K562 (cell line): ENCODE measurements around the gene THAP12. TPM values are rescaled to one million over a fixed set of nuclear protein-coding genes. Genes with fewer than 3 reads are reported as not detected.
A peak's percentile ranks its signal among the peaks of the same experiment; 100 is the strongest.

Experiments used
- ASH1L ChIP-seq: fragments of 450-650 bp; IDR thresholded peaks from 2 replicates; pipeline ENCODE4 v1.6.1; 2018; ENCODE audit warnings: borderline replicate concordance, mild to moderate bottlenecking, low read depth; ENCODE audit not compliant: partially characterized antibody
- BACH1 ChIP-seq: fragments of 200-800 bp; sonication (Bioruptor generic); IDR thresholded peaks from 2 replicates; pipeline ENCODE4 v1.6.1; 2016; ENCODE audit warnings: missing genetic modification characterization, missing compliant biosample characterization
- DPF2 ChIP-seq: fragments of 450-650 bp; IDR thresholded peaks from 2 replicates; pipeline ENCODE4 v1.6.1; 2016
- ESRRA ChIP-seq: fragments of 450-650 bp; IDR thresholded peaks from 2 replicates; pipeline ENCODE4 v1.6.1; 2014; ENCODE audit warnings: low read depth, mild to moderate bottlenecking, moderate library complexity, borderline replicate concordance
- FOXA3 ChIP-seq, 2 experiments: fragments of 450-650 bp in 1 of 2; sonication (generic) in 1 of 2; formaldehyde crosslinking; IDR thresholded peaks in 1 of 2; conservative IDR thresholded peaks in 1 of 2; 2 replicates each; pipeline versions ENCODE4 v1.4.0 to v1.8.0; 2020 to 2022; ENCODE audit warnings: mild to moderate bottlenecking in 2 of 2, missing genetic modification reagents in 1 of 2
- HDAC1 ChIP-seq, 2 experiments: fragments of 450-650 bp; IDR thresholded peaks; 2 replicates each; pipeline ENCODE4 v1.6.1; 2016 to 2017; ENCODE audit warnings: inconsistent platforms in 1 of 2, mild to moderate bottlenecking in 1 of 2, moderate library complexity in 1 of 2
- HIVEP1 ChIP-seq: fragments of 250-450 bp; sonication (Bioruptor Pico); IDR thresholded peaks from 2 replicates; pipeline ENCODE4 v1.4.0; 2020; ENCODE audit warnings: mild to moderate bottlenecking
- IFI16 ChIP-seq: fragments of 250-450 bp; sonication (Bioruptor Pico); IDR thresholded peaks from 2 replicates; pipeline ENCODE4 v2.1.2; 2022; ENCODE audit warnings: mild to moderate bottlenecking, inconsistent platforms
- JUND ChIP-seq, 2 experiments: IDR thresholded peaks; 2 replicates in 1 of 2; 3 replicates in 1 of 2; pipeline ENCODE4 v1.6.1; 2011; ENCODE audit warnings: borderline replicate concordance in 2 of 2, low read depth in 2 of 2, low read length in 2 of 2, improper control_type of control experiment in 1 of 2, missing biosample characterization in 1 of 2, missing genetic modification characterization in 1 of 2, missing genetic modification reagents in 1 of 2
- MCM5 ChIP-seq: fragments of 450-650 bp; IDR thresholded peaks from 2 replicates; pipeline ENCODE4 v1.6.1; 2016; ENCODE audit warnings: low read depth
- MTA2 ChIP-seq: fragments of 450-650 bp; IDR thresholded peaks from 2 replicates; pipeline ENCODE4 v1.6.1; 2016; ENCODE audit warnings: low read depth
- NFE2 ChIP-seq: IDR thresholded peaks from 2 replicates; pipeline ENCODE4 v1.6.1; 2014; ENCODE audit warnings: antibody characterized with exemption, low read depth
- NONO ChIP-seq, 2 experiments: fragments of 200-400 bp in 1 of 2; fragments of 450-650 bp in 1 of 2; formaldehyde crosslinking in 1 of 2; IDR thresholded peaks; 2 replicates each; pipeline ENCODE4 v1.6.1; 2017; ENCODE audit warnings: low read depth in 2 of 2, mild to moderate bottlenecking in 2 of 2, moderate library complexity in 2 of 2, low read length in 1 of 2
- NR3C1 ChIP-seq: sonication (generic); formaldehyde crosslinking; IDR thresholded peaks from 2 replicates; pipeline ENCODE4 v1.8.1; 2022; ENCODE audit warnings: missing genetic modification reagents
- PHF20 ChIP-seq: fragments of 450-650 bp; IDR thresholded peaks from 2 replicates; pipeline ENCODE4 v1.6.1; 2018; ENCODE audit not compliant: partially characterized antibody
- POU5F1 ChIP-seq: fragments of 150-350 bp; IDR thresholded peaks from 2 replicates; pipeline ENCODE4 v1.6.1; 2014; ENCODE audit warnings: borderline replicate concordance, low read length, low read depth, mild to moderate bottlenecking; ENCODE audit not compliant: partially characterized antibody
- ZBTB17 ChIP-seq: fragments of 450-650 bp; formaldehyde crosslinking; IDR thresholded peaks from 2 replicates; pipeline ENCODE4 v1.4.0; 2020; ENCODE audit warnings: mild to moderate bottlenecking
- ZNF174 ChIP-seq: fragments of 250-450 bp; sonication (Bioruptor Pico); IDR thresholded peaks from 2 replicates; pipeline ENCODE4 v1.4.0; 2020; ENCODE audit warnings: mild to moderate bottlenecking
- ZNF583 ChIP-seq: fragments of 250-450 bp; sonication (Bioruptor Pico); IDR thresholded peaks from 2 replicates; pipeline ENCODE4 v1.4.0; 2020
- ZZZ3 ChIP-seq: fragments of 450-650 bp; IDR thresholded peaks from 2 replicates; pipeline ENCODE4 v1.6.1; 2016; ENCODE audit warnings: antibody characterized with exemption, mild to moderate bottlenecking, moderate library complexity
- polyA plus RNA-seq, 8 experiments: library from polyadenylated mRNA; depleted of rRNA in 4 of 8; stranded (reverse) in 5 of 8; unstranded in 3 of 8; fragments of >200 nt; fragmentation: Nextera tagmentation in 2 of 8; fragmentation: Illumina TruSeq in 1 of 8; extraction: Ambion mirVana in 2 of 8; extraction: Trizol in 1 of 8; gene quantifications; 2 replicates each; pipeline versions ENCODE4 v1.2.1 to v1.2.3, GENCODE V29; 2011 to 2014; ENCODE audit warnings: inconsistent platforms in 1 of 8, missing spikeins in 1 of 8
- total RNA-seq, 7 experiments: library from RNA; depleted of rRNA in 6 of 7; stranded (reverse); fragments of >200 nt in 6 of 7; fragmentation: Illumina TruSeq in 2 of 7; extraction: Trizol in 2 of 7; gene quantifications; 2 replicates each; pipeline versions ENCODE4 v1.2.1 to v1.2.3, GENCODE V29; 2011 to 2021; ENCODE audit warnings: low replicate concordance in 1 of 7
- TF ChIP-seq, protein P1 (sequence below): fragments of 450-650 bp; IDR thresholded peaks from 2 replicates; pipeline ENCODE4 v1.6.1; 2017; ENCODE audit warnings: antibody characterized with exemption
- TF ChIP-seq, protein P2 (sequence below): sonication (generic); formaldehyde crosslinking; IDR thresholded peaks from 2 replicates; pipeline ENCODE4 v1.8.0; 2023; ENCODE audit warnings: mild to moderate bottlenecking, missing genetic modification reagents
- TF ChIP-seq, protein P3 (sequence below), 2 experiments: fragments of 450-650 bp in 1 of 2; sonication (generic) in 1 of 2; formaldehyde crosslinking in 1 of 2; IDR thresholded peaks in 1 of 2; conservative IDR thresholded peaks in 1 of 2; 2 replicates each; pipeline versions ENCODE4 v1.6.1 to v1.8.1; 2016 to 2023; ENCODE audit warnings: mild to moderate bottlenecking in 2 of 2, moderate library complexity in 2 of 2, inconsistent platforms in 1 of 2, missing genetic modification reagents in 1 of 2

Gene THAP12
- total and polyA plus RNA-seq, 9 of the 15 experiments (the other 6 are each of a cell fraction or from before 2014, with no cell fraction given) = 28.1 to 103 (median 57.8) TPM

- TF ChIP-seq ESRRA (no peak), POU5F1 (no peak), IFI16 (no peak), FOXA3 (CRISPR knock-in tag; conservative IDR thresholded peaks at IDR 0.05 in 1 of 2, IDR thresholded peaks at IDR 0.05 in 1 of 2) (peak; percentile 57 to 89; a peak in 3 of 4 replicates), HDAC1 (IDR thresholded peaks at IDR 0.05) (0 out of 4 replicates have a peak, but pooled peaks of 1 of the 2 experiments have one; percentile 32), BACH1 (tag) (no peak), NONO (IDR thresholded peaks at IDR 0.05; ENCODE audit: low read depth in 2 of 2, low read length in 1 of 2) (no peak), ZBTB17 (CRISPR knock-in tag) (0 out of 2 replicates have a peak, but pooled peaks have one; percentile 29), HIVEP1 (no peak), ZNF583 (no peak), ASH1L (no peak), JUND (IDR thresholded peaks at IDR 0.05; ENCODE audit: borderline replicate concordance, low read depth, low read length) (peak; percentile 74), JUND (tag; IDR thresholded peaks at IDR 0.05; ENCODE audit: borderline replicate concordance, low read depth, low read length) (peak; percentile 68; the same call in 2 of the 3 replicates), DPF2 (peak; percentile 47), NFE2 (peak; percentile 75), ZNF174 (CRISPR knock-in tag) (no peak), MTA2 (no peak), MCM5 (no peak), ZZZ3 (no peak), NR3C1 (CRISPR knock-in tag) (no peak), PHF20 (peak; percentile 44)
- TF ChIP-seq, protein P1, sequence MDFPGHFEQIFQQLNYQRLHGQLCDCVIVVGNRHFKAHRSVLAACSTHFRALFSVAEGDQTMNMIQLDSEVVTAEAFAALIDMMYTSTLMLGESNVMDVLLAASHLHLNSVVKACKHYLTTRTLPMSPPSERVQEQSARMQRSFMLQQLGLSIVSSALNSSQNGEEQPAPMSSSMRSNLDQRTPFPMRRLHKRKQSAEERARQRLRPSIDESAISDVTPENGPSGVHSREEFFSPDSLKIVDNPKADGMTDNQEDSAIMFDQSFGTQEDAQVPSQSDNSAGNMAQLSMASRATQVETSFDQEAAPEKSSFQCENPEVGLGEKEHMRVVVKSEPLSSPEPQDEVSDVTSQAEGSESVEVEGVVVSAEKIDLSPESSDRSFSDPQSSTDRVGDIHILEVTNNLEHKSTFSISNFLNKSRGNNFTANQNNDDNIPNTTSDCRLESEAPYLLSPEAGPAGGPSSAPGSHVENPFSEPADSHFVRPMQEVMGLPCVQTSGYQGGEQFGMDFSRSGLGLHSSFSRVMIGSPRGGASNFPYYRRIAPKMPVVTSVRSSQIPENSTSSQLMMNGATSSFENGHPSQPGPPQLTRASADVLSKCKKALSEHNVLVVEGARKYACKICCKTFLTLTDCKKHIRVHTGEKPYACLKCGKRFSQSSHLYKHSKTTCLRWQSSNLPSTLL = no peak
- TF ChIP-seq, protein P2, sequence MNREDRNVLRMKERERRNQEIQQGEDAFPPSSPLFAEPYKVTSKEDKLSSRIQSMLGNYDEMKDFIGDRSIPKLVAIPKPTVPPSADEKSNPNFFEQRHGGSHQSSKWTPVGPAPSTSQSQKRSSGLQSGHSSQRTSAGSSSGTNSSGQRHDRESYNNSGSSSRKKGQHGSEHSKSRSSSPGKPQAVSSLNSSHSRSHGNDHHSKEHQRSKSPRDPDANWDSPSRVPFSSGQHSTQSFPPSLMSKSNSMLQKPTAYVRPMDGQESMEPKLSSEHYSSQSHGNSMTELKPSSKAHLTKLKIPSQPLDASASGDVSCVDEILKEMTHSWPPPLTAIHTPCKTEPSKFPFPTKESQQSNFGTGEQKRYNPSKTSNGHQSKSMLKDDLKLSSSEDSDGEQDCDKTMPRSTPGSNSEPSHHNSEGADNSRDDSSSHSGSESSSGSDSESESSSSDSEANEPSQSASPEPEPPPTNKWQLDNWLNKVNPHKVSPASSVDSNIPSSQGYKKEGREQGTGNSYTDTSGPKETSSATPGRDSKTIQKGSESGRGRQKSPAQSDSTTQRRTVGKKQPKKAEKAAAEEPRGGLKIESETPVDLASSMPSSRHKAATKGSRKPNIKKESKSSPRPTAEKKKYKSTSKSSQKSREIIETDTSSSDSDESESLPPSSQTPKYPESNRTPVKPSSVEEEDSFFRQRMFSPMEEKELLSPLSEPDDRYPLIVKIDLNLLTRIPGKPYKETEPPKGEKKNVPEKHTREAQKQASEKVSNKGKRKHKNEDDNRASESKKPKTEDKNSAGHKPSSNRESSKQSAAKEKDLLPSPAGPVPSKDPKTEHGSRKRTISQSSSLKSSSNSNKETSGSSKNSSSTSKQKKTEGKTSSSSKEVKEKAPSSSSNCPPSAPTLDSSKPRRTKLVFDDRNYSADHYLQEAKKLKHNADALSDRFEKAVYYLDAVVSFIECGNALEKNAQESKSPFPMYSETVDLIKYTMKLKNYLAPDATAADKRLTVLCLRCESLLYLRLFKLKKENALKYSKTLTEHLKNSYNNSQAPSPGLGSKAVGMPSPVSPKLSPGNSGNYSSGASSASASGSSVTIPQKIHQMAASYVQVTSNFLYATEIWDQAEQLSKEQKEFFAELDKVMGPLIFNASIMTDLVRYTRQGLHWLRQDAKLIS = no peak
- TF ChIP-seq, protein P3, sequence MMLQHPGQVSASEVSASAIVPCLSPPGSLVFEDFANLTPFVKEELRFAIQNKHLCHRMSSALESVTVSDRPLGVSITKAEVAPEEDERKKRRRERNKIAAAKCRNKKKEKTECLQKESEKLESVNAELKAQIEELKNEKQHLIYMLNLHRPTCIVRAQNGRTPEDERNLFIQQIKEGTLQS (IDR thresholded peaks at IDR 0.05) = peak; percentile 75
- TF ChIP-seq, protein P3 (CRISPR knock-in tag; conservative IDR thresholded peaks at IDR 0.05) = no peak
Measured at GRCh38 chr11:76371170-76371569, 9.8 kb downstream of the THAP12 start (continued).
